Endothelial cell of umbilical vein (primary cell): ENCODE results near the gene ZMAT5. TPM values are rescaled to one million over a fixed set of nuclear protein-coding genes. Genes with fewer than 3 reads are reported as not detected.

ENCODE experiments used
- BruUV-seq: library from RNA; stranded (reverse); fragments of 400-500 nt; replicated peaks from 2 replicates; lab custom pipeline; 2021; lab: Mats Ljungman, UMichigan
- CTCF ChIA-PET: fragments of 300-600, 350-600 bp; sonication (Branson Sonifier 250); formaldehyde crosslinking; loops from one replicate; lab custom pipeline; 2021; ENCODE audit warnings: antibody characterized with exemption, inconsistent platforms; lab: Charles Lee
- POLR2A ChIA-PET: fragments of 300-600, 350-600 bp; sonication (Branson Sonifier 250); formaldehyde crosslinking; loops from one replicate; lab custom pipeline; 2021; ENCODE audit warnings: antibody characterized with exemption, inconsistent platforms; lab: Charles Lee
- DNase-seq: peaks from one replicate; pipeline ENCODE4 v3.0.0-alpha.2; 2011; ENCODE audit warnings: low read depth, low spot score
- FAIRE-seq: peaks from 2 replicates; lab custom pipeline; 2011; peaks lifted over from hg19 to GRCh38; lab: Jason Lieb, UNC
- H2AFZ ChIP-seq: 2 replicates; pipeline ENCODE4 v1.6.0; 2012; ENCODE audit warnings: low read depth, low read length, control low read depth, inconsistent platforms
- H3K27ac ChIP-seq: 2 replicates; pipeline ENCODE4 v1.5.1; 2011; ENCODE audit warnings: low read depth, mild to moderate bottlenecking, control low read depth, low read length, moderate library complexity; ENCODE audit not compliant: insufficient read depth
- H3K27me3 ChIP-seq, 2 experiments: 2 replicates each; pipeline versions ENCODE4 v1.6.0 to v1.6.1; 2011; ENCODE audit warnings: low read length in 2 of 2, mixed read lengths in 1 of 2; ENCODE audit not compliant: control insufficient read depth in 2 of 2, insufficient read depth in 2 of 2
- H3K36me3 ChIP-seq, 2 experiments: 2 replicates in 1 of 2; 3 replicates in 1 of 2; pipeline ENCODE4 v1.5.1; 2011; ENCODE audit warnings: low read length in 2 of 2, mild to moderate bottlenecking in 1 of 2, moderate library complexity in 1 of 2; ENCODE audit not compliant: control insufficient read depth in 2 of 2, insufficient read depth in 2 of 2; ENCODE audit errors: extremely low read depth in 1 of 2
- H3K4me1 ChIP-seq: 3 replicates; pipeline ENCODE4 v1.5.1; 2011; ENCODE audit warnings: mild to moderate bottlenecking, low read length; ENCODE audit not compliant: control insufficient read depth, insufficient read depth; ENCODE audit errors: extremely low read depth
- H3K4me2 ChIP-seq: 2 replicates; pipeline ENCODE4 v1.6.1; 2011; ENCODE audit warnings: low read length, control low read depth, mixed read lengths; ENCODE audit not compliant: insufficient read depth
- H3K4me3 ChIP-seq, 3 experiments: fragments of 200-600 bp in 1 of 3; sonication (generic), shearing (Covaris generic) in 1 of 3; replicated peaks in 1 of 3; 2 replicates each; pipeline ENCODE4 v1.5.1; 2011 to 2016; ENCODE audit warnings: control low read depth in 3 of 3, low read length in 3 of 3, mild to moderate bottlenecking in 2 of 3, inconsistent platforms in 1 of 3, low read depth in 1 of 3, moderate library complexity in 1 of 3; ENCODE audit not compliant: insufficient read depth in 1 of 3
- H3K79me2 ChIP-seq: 2 replicates; pipeline ENCODE4 v1.6.0; 2012; ENCODE audit warnings: low read length, inconsistent platforms; ENCODE audit not compliant: control insufficient read depth, insufficient read depth
- H3K9ac ChIP-seq: replicated peaks from 2 replicates; pipeline ENCODE3; 2011; ENCODE audit warnings: low read length, control low read depth; ENCODE audit not compliant: insufficient read depth; ENCODE audit errors: extremely low read depth
- H3K9me1 ChIP-seq: replicated peaks from 3 replicates; pipeline ENCODE4 v1.6.0; 2011; ENCODE audit warnings: mild to moderate bottlenecking, low read length; ENCODE audit not compliant: control insufficient read depth, insufficient read depth; ENCODE audit errors: extremely low read depth
- H3K9me3 ChIP-seq: replicated peaks from 2 replicates; pipeline ENCODE4 v1.5.1; 2012; ENCODE audit warnings: low read length, inconsistent platforms; ENCODE audit not compliant: control insufficient read depth, insufficient read depth
- H4K20me1 ChIP-seq: replicated peaks from 2 replicates; pipeline ENCODE3; 2011; ENCODE audit warnings: mild to moderate bottlenecking, low read length; ENCODE audit not compliant: control insufficient read depth, insufficient read depth; ENCODE audit errors: extremely low read depth
- CTCF ChIP-seq, 2 donors: IDR thresholded peaks; 1 replicate in 1 of 2; 2 replicates in 1 of 2; pipeline ENCODE4 v1.5.1; 2011; ENCODE audit warnings: low read length in 2 of 2, mild to moderate bottlenecking in 2 of 2, moderate library complexity in 2 of 2, control low read depth in 1 of 2, inconsistent platforms in 1 of 2, low read depth in 1 of 2; ENCODE audit not compliant: insufficient read depth in 1 of 2; ENCODE audit errors: extremely low read depth in 1 of 2
- EZH2 ChIP-seq: IDR thresholded peaks from 2 replicates; pipeline ENCODE4 v1.6.1; 2012; ENCODE audit warnings: borderline replicate concordance, low read depth, mild to moderate bottlenecking, moderate library complexity, low read length, inconsistent platforms; ENCODE audit not compliant: severe bottlenecking
- FOS ChIP-seq: IDR thresholded peaks from 2 replicates; pipeline ENCODE4 v1.6.1; 2011; ENCODE audit warnings: mild to moderate bottlenecking, low read length, moderate library complexity, borderline replicate concordance; ENCODE audit not compliant: insufficient read depth
- GATA2 ChIP-seq: IDR thresholded peaks from 2 replicates; pipeline ENCODE4 v1.7.0; 2011; ENCODE audit warnings: low read depth, mild to moderate bottlenecking, moderate library complexity, mixed read lengths, low read length; ENCODE audit not compliant: insufficient read length, insufficient read depth
- JUN ChIP-seq: IDR thresholded peaks from 2 replicates; pipeline ENCODE4 v1.6.1; 2011; ENCODE audit warnings: borderline replicate concordance, low read depth; ENCODE audit not compliant: insufficient read length, insufficient read depth
- MAX ChIP-seq: IDR thresholded peaks from 2 replicates; pipeline ENCODE4 v1.6.1; 2011; ENCODE audit not compliant: insufficient read depth, insufficient read length
- MYC ChIP-seq: IDR thresholded peaks from one replicate; pipeline ENCODE4 v1.6.1; 2011; ENCODE audit warnings: mild to moderate bottlenecking, low read depth, low read length
- POLR2A ChIP-seq: IDR thresholded peaks from 2 replicates; pipeline ENCODE4 v1.6.1; 2012; ENCODE audit warnings: low read depth, mild to moderate bottlenecking, control low read depth, low read length
- POLR2AphosphoS5 ChIP-seq: IDR thresholded peaks from 2 replicates; pipeline ENCODE4 v1.6.1; 2012; ENCODE audit warnings: low read depth, mild to moderate bottlenecking, control low read depth, low read length, moderate library complexity; ENCODE audit not compliant: insufficient read depth
- dilution Hi-C: fragments of 300-500 bp; cut with MboI; formaldehyde crosslinking; loops from one replicate; pipeline ENCODE4 v1.15.0; 2019; ENCODE audit warnings: low sequenced_read_pairs; ENCODE audit not compliant: extremely low pct_ligation_motif_present
- intact Hi-C: fragments of 100-400 bp; cut with micrococcal nuclease; formaldehyde crosslinking; loops from one replicate; pipeline ENCODE4 v1.10.0; 2022
- polyA plus RNA-seq, 4 experiments: library from polyadenylated mRNA; depleted of rRNA in 3 of 4; stranded (reverse) in 3 of 4; unstranded in 1 of 4; fragments of >200 nt; gene quantifications; 2 replicates each; pipeline versions ENCODE4 v1.2.1 to v1.2.3, GENCODE V29; 2011 to 2012; ENCODE audit warnings: missing spikeins in 1 of 4
- total RNA-seq: library from RNA; stranded (reverse); gene quantifications from 2 replicates; pipeline ENCODE4 v1.2.3, GENCODE V29; 2021

ZMAT5 gene
- total and polyA plus RNA-seq, 2 donors (not counting 3 experiments of a cell fraction or from before 2014, with no cell fraction given) = 24.9 to 43.6 TPM

DNA sequence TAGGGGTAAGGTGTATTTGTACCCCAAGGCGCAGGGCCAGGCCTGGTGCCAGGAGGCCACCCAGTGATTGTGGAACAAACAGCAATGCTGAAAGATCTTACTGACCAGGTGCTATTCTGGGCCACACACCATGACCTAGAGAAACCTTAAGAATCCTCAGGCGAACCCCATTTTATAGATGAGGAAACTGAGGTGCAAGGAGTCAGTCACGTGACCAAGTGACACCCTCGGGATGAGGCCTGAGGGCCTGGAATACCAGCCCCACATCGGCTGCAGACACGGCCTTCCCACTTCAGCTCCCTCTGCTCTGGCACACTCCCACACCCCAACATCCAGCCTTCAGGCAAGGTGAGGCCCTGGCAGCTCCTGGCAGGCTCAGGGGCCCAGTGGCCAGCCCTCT is 33.9 kb downstream of the ZMAT5 start:
- no peaks in the 10 kb centered on the region for H4K20me1 ChIP-seq
- no peak overlapping the region for H3K27ac ChIP-seq
- no peaks in the 10 kb centered on the region for H3K27me3 ChIP-seq
- ChIA-PET POLR2A (no interaction called here), CTCF (interaction anchor here (0.7 to 1.3 kb wide), 4 partner anchors 8 to 16 kb away, joined by 3 to 4 read pairs (median 4); no protein-coding TSS in a partner anchor)
- H3K9ac ChIP-seq = no peak overlapping the region
- no peaks in the 10 kb centered on the region for H3K79me2 ChIP-seq
- dilution Hi-C loops = no loop called here
- H2AFZ ChIP-seq = no peak overlapping the region
- peaks cover 0 to 2% of the 10 kb centered on the region in 2 experiments for H3K36me3 ChIP-seq
- H3K9me1 ChIP-seq = no peaks in the 10 kb centered on the region
- no peaks in the 10 kb centered on the region for H3K9me3 ChIP-seq
- intact Hi-C loops = no loop called here
- DNase-seq = no peak
- FAIRE-seq = no peak
- no peak for TF ChIP-seq POLR2A
- H3K4me3 ChIP-seq = no peak overlapping the region
- BruUV-seq = no TSS peak
- H3K4me2 ChIP-seq = no peak overlapping the region
- no peaks in the 10 kb centered on the region for H3K4me1 ChIP-seq

DNA sequence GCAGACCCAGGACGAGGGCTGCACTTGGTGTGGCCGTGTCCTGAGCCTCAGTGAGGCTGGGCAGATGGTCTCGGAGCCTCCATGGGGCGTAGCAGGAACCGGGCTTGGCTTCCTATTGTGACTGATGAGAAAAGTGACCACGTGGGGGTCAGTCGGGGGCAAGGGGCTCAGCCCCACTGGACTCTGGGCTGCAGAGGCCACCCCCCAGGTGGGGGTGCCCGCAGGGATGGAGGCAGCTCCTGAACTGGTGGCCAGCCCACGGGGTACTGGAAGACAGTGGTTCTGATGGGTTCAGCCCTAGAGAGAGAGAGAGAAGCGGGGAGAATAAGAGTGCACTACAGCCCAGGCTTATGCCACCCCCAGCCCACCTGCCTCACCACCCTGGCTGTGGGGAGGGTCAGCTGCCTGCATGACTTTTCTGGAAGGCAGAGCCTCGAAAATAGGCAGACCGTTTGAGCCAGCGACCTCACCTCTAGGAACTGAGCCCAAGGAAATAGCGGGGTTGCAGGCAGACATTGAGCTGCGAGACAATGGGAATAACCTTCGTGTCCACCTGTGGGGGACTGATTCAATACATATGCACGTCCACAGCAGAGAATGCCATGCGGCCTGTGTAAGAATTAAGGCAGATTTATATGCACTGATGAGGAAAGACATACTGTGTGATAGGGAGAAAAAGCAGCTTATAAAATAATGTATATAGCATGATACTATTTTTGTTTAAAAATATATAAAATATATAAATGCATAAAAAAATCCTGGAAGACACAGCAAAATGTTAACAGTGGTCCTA is 35.6 kb downstream of the ZMAT5 start:
- Histone ChIP-seq H3K4me1 (no peaks in the 10 kb centered on the region), H3K9ac (no peak overlapping the region), H3K36me3 (peaks cover 0 to 2% of the 10 kb centered on the region in 2 experiments), H3K9me1 (no peaks in the 10 kb centered on the region), H2AFZ (no peak overlapping the region), H4K20me1 (no peaks in the 10 kb centered on the region), H3K4me2 (no peak overlapping the region), H3K27me3 (no peaks in the 10 kb centered on the region), H3K4me3 (no peak overlapping the region), H3K79me2 (no peaks in the 10 kb centered on the region), H3K9me3 (no peaks in the 10 kb centered on the region), H3K27ac (no peak overlapping the region)
- POLR2A ChIA-PET = no interaction called here
- dilution Hi-C loops (no loop called here), intact Hi-C loops (no loop called here)
- FAIRE-seq (no peak), DNase-seq (no peak)
- no TSS peak for BruUV-seq
- CTCF ChIA-PET = interaction anchor here (1.2 to 1.4 kb wide), 2 partner anchors 31 to 358 kb away, joined by 3 to 4 read pairs; no protein-coding TSS in a partner anchor
- TF ChIP-seq JUN (no peak), FOS (no peak), EZH2 (no peak), POLR2A (no peak), CTCF (IDR thresholded peaks at IDR 0.05; ENCODE audit: extremely low read depth in 1 of 2, insufficient read depth in 1 of 2, low read depth in 1 of 2, low read length in 2 of 2) (no peak), POLR2AphosphoS5 (no peak), GATA2 (no peak), MYC (no peak), MAX (no peak)
